Gastrocnemius medialis (tissue), 4 donors: Measurements from ENCODE around the gene XXYLT1.
"Not testable (repeated sequence)": the region's sequence is repeated elsewhere in the genome, so short reads cannot be mapped to it uniquely, and the experiment has no call there.

ENCODE experiments used
- CTCF ChIP-seq, 5 experiments: fragments of 450-650 bp in 3 of 5; fragments of 200-600 bp in 2 of 5; sonication (generic) in 2 of 5; IDR thresholded peaks in 4 of 5; conservative IDR thresholded peaks in 1 of 5; 1 replicate in 4 of 5; 2 replicates in 1 of 5; pipeline ENCODE4 v1.5.1; 2016 to 2019; ENCODE audit warnings: antibody characterized with exemption in 5 of 5, mild to moderate bottlenecking in 3 of 5, moderate library complexity in 3 of 5
- POLR2A ChIP-seq, 2 donors: fragments of 450-650 bp; IDR thresholded peaks; one replicate each; pipeline ENCODE4 v1.6.1; 2017; ENCODE audit warnings: antibody characterized with exemption in 2 of 2, mild to moderate bottlenecking in 2 of 2, moderate library complexity in 2 of 2

DNA sequence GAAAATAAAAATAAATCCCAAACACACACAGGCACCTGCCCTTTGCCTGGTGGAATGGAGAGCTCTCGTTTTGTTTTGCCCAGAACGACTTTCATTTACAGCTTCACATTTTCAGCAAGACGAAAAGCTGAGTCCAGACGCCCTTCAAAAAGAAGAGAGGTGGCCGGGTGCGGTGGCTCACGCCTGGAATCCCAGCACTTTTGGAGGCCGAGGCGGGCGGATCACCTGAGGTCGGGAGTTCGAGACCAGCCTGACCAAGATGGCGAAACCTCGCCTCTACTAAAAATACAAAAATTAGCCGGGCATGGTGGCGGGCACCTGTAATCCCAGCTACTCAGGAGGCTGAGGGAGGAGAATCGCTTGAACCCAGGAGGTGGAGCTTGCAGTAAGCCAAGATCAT is 163.9 kb downstream of the XXYLT1 start:
- TF ChIP-seq POLR2A (IDR thresholded peaks at IDR 0.05); CTCF (IDR thresholded peaks at IDR 0.05 in 4 of 5, conservative IDR thresholded peaks at IDR 0.05 in 1 of 5): not testable (repeated sequence)
